Activated T-helper 17 cell treated with anti-CD3 and anti-CD28 coated beads, Interleukin-2, amount 50 U/mL, for 72 hours (primary cell): ENCODE data around the gene NFXL1. TPM values are rescaled to one million over a fixed set of nuclear protein-coding genes. Genes with fewer than 3 reads are reported as not detected.

Source experiments
- ATAC-seq: fragments of 150-1000 bp; cut with Tn5 transposase; replicated peaks from 2 replicates; pipeline ENCODE4 v1.10.0; 2021; ENCODE audit warnings: mild to moderate bottlenecking, moderate library complexity
- H3K27ac Mint-ChIP-seq: one replicate; pipeline ENCODE4 v1.8.0; 2022; ENCODE audit warnings: mixed read lengths
- H3K27me3 Mint-ChIP-seq: one replicate; pipeline ENCODE4 v1.8.0; 2022; ENCODE audit warnings: mixed read lengths
- H3K36me3 Mint-ChIP-seq: one replicate; pipeline ENCODE4 v1.8.0; 2022; ENCODE audit warnings: low read depth, mild to moderate bottlenecking, mixed read lengths
- H3K4me1 Mint-ChIP-seq: one replicate; pipeline ENCODE4 v1.8.0; 2022; ENCODE audit warnings: mixed read lengths
- H3K4me3 Mint-ChIP-seq: one replicate; pipeline ENCODE4 v1.8.0; 2022; ENCODE audit warnings: mild to moderate bottlenecking, mixed read lengths
- H3K9me3 Mint-ChIP-seq: one replicate; pipeline ENCODE4 v1.8.0; 2022; ENCODE audit warnings: mixed read lengths
- total RNA-seq, 2 donors: library from RNA; stranded (reverse); gene quantifications; one replicate each; pipeline ENCODE4 v1.2.3, GENCODE V29; 2022

The NFXL1 gene
- total RNA-seq, 2 donors from 2014 or later: 10.9 to 12.4 TPM

GRCh38 chr4:47860305-47860704 lies 54.1 kb downstream of the NFXL1 start:
- Mint-ChIP-seq H3K36me3 (peaks cover 16% of the 10 kb centered on the region), H3K4me3 (no peak overlapping the region), H3K27me3 (no peaks in the 10 kb centered on the region), H3K9me3 (no peaks in the 10 kb centered on the region), H3K27ac (no peak overlapping the region), H3K4me1 (no peaks in the 10 kb centered on the region)
- ATAC-seq: no peak

GRCh38 chr4:47858006-47858405 lies 56.4 kb downstream of the NFXL1 start:
- no peaks in the 10 kb centered on the region for H3K4me1 Mint-ChIP-seq
- ATAC-seq: no peak

GRCh38 chr4:47856713-47857112 lies 57.7 kb downstream of the NFXL1 start:
- Mint-ChIP-seq H3K36me3 (peaks cover 36% of the 10 kb centered on the region), H3K9me3 (no peaks in the 10 kb centered on the region), H3K4me1 (no peaks in the 10 kb centered on the region), H3K27ac (no peak overlapping the region), H3K27me3 (no peaks in the 10 kb centered on the region), H3K4me3 (no peak overlapping the region)
- ATAC-seq: no peak

More at GRCh38 chr4:47858006-47858405, 56.4 kb downstream of the NFXL1 start:
- Mint-ChIP-seq H3K27ac (no peak overlapping the region), H3K9me3 (no peaks in the 10 kb centered on the region), H3K4me3 (no peak overlapping the region), H3K27me3 (no peaks in the 10 kb centered on the region), H3K36me3 (peaks cover 32% of the 10 kb centered on the region)

GRCh38 chr4:47855350-47855749 lies 59.0 kb downstream of the NFXL1 start:
- Mint-ChIP-seq H3K9me3 (no peaks in the 10 kb centered on the region), H3K27me3 (no peaks in the 10 kb centered on the region), H3K4me1 (no peaks in the 10 kb centered on the region), H3K4me3 (no peak overlapping the region), H3K36me3 (peaks cover 50% of the 10 kb centered on the region), H3K27ac (no peak overlapping the region)
- ATAC-seq: no peak

- ATAC-seq: no peak
- Mint-ChIP-seq H3K27ac (no peak overlapping the region), H3K36me3 (peaks cover 69% of the 10 kb centered on the region), H3K9me3 (no peaks in the 10 kb centered on the region), H3K4me3 (no peak overlapping the region), H3K27me3 (no peaks in the 10 kb centered on the region), H3K4me1 (no peaks in the 10 kb centered on the region)
Observed at GRCh38 chr4:47852136-47852535, 62.2 kb downstream of the NFXL1 start.

- no peak for ATAC-seq
- Mint-ChIP-seq H3K36me3 (peaks cover 76% of the 10 kb centered on the region), H3K27ac (no peak overlapping the region), H3K4me3 (no peak overlapping the region), H3K27me3 (no peaks in the 10 kb centered on the region), H3K9me3 (no peaks in the 10 kb centered on the region), H3K4me1 (no peaks in the 10 kb centered on the region)
Observed at GRCh38 chr4:47849466-47849865, 64.9 kb downstream of the NFXL1 start.

- H3K9me3 Mint-ChIP-seq: no peaks in the 10 kb centered on the region
- ATAC-seq: no peak
Observed at GRCh38 chr4:47848041-47848440, 66.3 kb downstream of the NFXL1 start.

GRCh38 chr4:47842985-47843384 lies 71.4 kb downstream of the NFXL1 start:
- Mint-ChIP-seq H3K4me3 (no peak overlapping the region), H3K27ac (no peak overlapping the region), H3K4me1 (peaks cover 7% of the 10 kb centered on the region), H3K27me3 (no peaks in the 10 kb centered on the region), H3K36me3 (peaks cover 35% of the 10 kb centered on the region), H3K9me3 (no peaks in the 10 kb centered on the region)
- no peak for ATAC-seq

More at GRCh38 chr4:47848041-47848440, 66.3 kb downstream of the NFXL1 start:
- Mint-ChIP-seq H3K27ac (no peak overlapping the region), H3K36me3 (peaks cover 74% of the 10 kb centered on the region), H3K4me1 (no peaks in the 10 kb centered on the region), H3K27me3 (no peaks in the 10 kb centered on the region), H3K4me3 (no peak overlapping the region)

- ATAC-seq: no peak
- no peak overlapping the region for H3K27ac Mint-ChIP-seq
- peaks cover 14% of the 10 kb centered on the region for H3K36me3 Mint-ChIP-seq
- no peaks in the 10 kb centered on the region for H3K9me3 Mint-ChIP-seq
- H3K27me3 Mint-ChIP-seq: no peaks in the 10 kb centered on the region
- no peak overlapping the region for H3K4me3 Mint-ChIP-seq
- peaks cover 9% of the 10 kb centered on the region for H3K4me1 Mint-ChIP-seq
Observed at GRCh38 chr4:47840291-47840690, 74.1 kb downstream of the NFXL1 start.

- ATAC-seq: peak; percentile 97
- H3K4me1 Mint-ChIP-seq: peaks cover 9% of the 10 kb centered on the region
Observed at GRCh38 chr4:47839259-47839658, 75.1 kb downstream of the NFXL1 start.

GRCh38 chr4:47838445-47838844 lies 75.9 kb downstream of the NFXL1 start:
- Mint-ChIP-seq H3K27me3 (no peaks in the 10 kb centered on the region), H3K4me1 (peaks cover 9% of the 10 kb centered on the region), H3K36me3 (peaks cover 2% of the 10 kb centered on the region), H3K27ac (no peak overlapping the region), H3K9me3 (no peaks in the 10 kb centered on the region), H3K4me3 (peak overlapping the region; percentile 83)
- ATAC-seq: no peak

More at GRCh38 chr4:47839259-47839658, 75.1 kb downstream of the NFXL1 start:
- H3K27me3 Mint-ChIP-seq: no peaks in the 10 kb centered on the region
- peak overlapping the region; percentile 83 for H3K4me3 Mint-ChIP-seq
- H3K27ac Mint-ChIP-seq: peak overlapping the region; percentile 21
- H3K9me3 Mint-ChIP-seq: no peaks in the 10 kb centered on the region
- H3K36me3 Mint-ChIP-seq: peaks cover 10% of the 10 kb centered on the region

GRCh38 chr4:47837908-47838294 lies 76.5 kb downstream of the NFXL1 start, which contains the start of gene CORIN:
CORIN (minus strand) TSS chr4:47838067; CDS start chr4:47837949, 118 bp downstream.
- Mint-ChIP-seq H3K9me3 (no peaks in the 10 kb centered on the region), H3K27me3 (no peaks in the 10 kb centered on the region), H3K36me3 (no peaks in the 10 kb centered on the region), H3K4me3 (peak within 1 kb of the TSS; percentile 83), H3K4me1 (peaks cover 9% of the 10 kb centered on the region), H3K27ac (no peak within 1 kb of the TSS)
- no peak for ATAC-seq

- Mint-ChIP-seq H3K4me3 (peak overlapping the region; percentile 83), H3K9me3 (no peaks in the 10 kb centered on the region), H3K4me1 (peaks cover 9% of the 10 kb centered on the region), H3K27ac (no peak overlapping the region), H3K27me3 (no peaks in the 10 kb centered on the region), H3K36me3 (no peaks in the 10 kb centered on the region)
- peak; percentile 25 for ATAC-seq
Observed at GRCh38 chr4:47837094-47837907, 77.1 kb downstream of the NFXL1 start.

GRCh38 chr4:47836641-47837093 lies 77.7 kb downstream of the NFXL1 start:
- H3K27ac Mint-ChIP-seq: no peak overlapping the region
- no peaks in the 10 kb centered on the region for H3K36me3 Mint-ChIP-seq
- no peaks in the 10 kb centered on the region for H3K27me3 Mint-ChIP-seq
- H3K4me3 Mint-ChIP-seq: peak overlapping the region; percentile 83
- H3K4me1 Mint-ChIP-seq: peaks cover 9% of the 10 kb centered on the region
- peak; percentile 52 for ATAC-seq
- no peaks in the 10 kb centered on the region for H3K9me3 Mint-ChIP-seq

- Mint-ChIP-seq H3K27ac (no peak overlapping the region), H3K27me3 (no peaks in the 10 kb centered on the region), H3K4me3 (peak overlapping the region; percentile 83), H3K36me3 (no peaks in the 10 kb centered on the region), H3K9me3 (no peaks in the 10 kb centered on the region), H3K4me1 (peaks cover 9% of the 10 kb centered on the region)
- no peak for ATAC-seq
Observed at GRCh38 chr4:47835494-47835893, 78.9 kb downstream of the NFXL1 start.
